ENCODE measurements around the gene C16orf86.

The C16orf86 gene

GRCh38 chr16:67651039-67651438 is 15.6 kb upstream of the C16orf86 start (continued):
- no peak for TF ChIP-seq ZNF8 (CRISPR knock-in tag; IDR thresholded peaks at IDR 0.05)
- TF ChIP-seq TCF4 (CRISPR knock-in tag; IDR thresholded peaks at IDR 0.05; ENCODE audit: borderline replicate concordance): no peak

- ATAC-seq: no peak
- no peak for TF ChIP-seq CSDC2 (CRISPR knock-in tag; IDR thresholded peaks at IDR 0.05)
- TF ChIP-seq PPARA (CRISPR knock-in tag; IDR thresholded peaks at IDR 0.05; ENCODE audit: borderline replicate concordance): no peak
- no peak for TF ChIP-seq BACH2 (CRISPR knock-in tag; IDR thresholded peaks at IDR 0.05; ENCODE audit: borderline replicate concordance)
- no peak for TF ChIP-seq CREB5 (CRISPR knock-in tag; IDR thresholded peaks at IDR 0.05; ENCODE audit: low read depth)
- TF ChIP-seq ISL1 (CRISPR knock-in tag; IDR thresholded peaks at IDR 0.05): no peak
- TF ChIP-seq ZFP3 (CRISPR knock-in tag; IDR thresholded peaks at IDR 0.05): no peak
- no peak for TF ChIP-seq CSRNP3 (CRISPR knock-in tag; IDR thresholded peaks at IDR 0.05)
- no peak for TF ChIP-seq ZFP30 (CRISPR knock-in tag; IDR thresholded peaks at IDR 0.05)
- TF ChIP-seq POU6F1 (CRISPR knock-in tag; IDR thresholded peaks at IDR 0.05; ENCODE audit: borderline replicate concordance, low read depth): no peak
- no peak for TF ChIP-seq GLIS3 (CRISPR knock-in tag; IDR thresholded peaks at IDR 0.05)
- TF ChIP-seq TOX (CRISPR knock-in tag; IDR thresholded peaks at IDR 0.05; ENCODE audit: borderline replicate concordance): no peak
- TF ChIP-seq RARB (CRISPR knock-in tag; IDR thresholded peaks at IDR 0.05): no peak
- TF ChIP-seq ARNTL (CRISPR knock-in tag; IDR thresholded peaks at IDR 0.05; ENCODE audit: borderline replicate concordance, low read depth): no peak
- no peak for TF ChIP-seq TCF4 (CRISPR knock-in tag; IDR thresholded peaks at IDR 0.05; ENCODE audit: borderline replicate concordance)
- no peak for TF ChIP-seq SNAI2 (CRISPR knock-in tag; IDR thresholded peaks at IDR 0.05)
- no peak for TF ChIP-seq ZC3H10 (CRISPR knock-in tag; IDR thresholded peaks at IDR 0.05)
These were observed 14.8 kb upstream of the C16orf86 start for GRCh38 chr16:67651847-67652246.

- ATAC-seq: peak; percentile 7
These were observed 14.0 kb upstream of the C16orf86 start for GRCh38 chr16:67652578-67653127.

GRCh38 chr16:67653128-67653788 is 13.4 kb upstream of the C16orf86 start:
- peak; percentile 53 for ATAC-seq
- TF ChIP-seq CSDC2 (CRISPR knock-in tag; IDR thresholded peaks at IDR 0.05): no peak
- no peak for TF ChIP-seq TOX (CRISPR knock-in tag; IDR thresholded peaks at IDR 0.05; ENCODE audit: borderline replicate concordance)

More at GRCh38 chr16:67652578-67653127, 14.0 kb upstream of the C16orf86 start:
- TF ChIP-seq TCF4 (CRISPR knock-in tag; IDR thresholded peaks at IDR 0.05; ENCODE audit: borderline replicate concordance) (no peak), CREB5 (CRISPR knock-in tag; IDR thresholded peaks at IDR 0.05; ENCODE audit: low read depth) (no peak), ESRRG (CRISPR knock-in tag; IDR thresholded peaks at IDR 0.05) (no peak), ZNF70 (CRISPR knock-in tag; IDR thresholded peaks at IDR 0.05) (no peak), GLIS3 (CRISPR knock-in tag; IDR thresholded peaks at IDR 0.05) (no peak), ISL1 (CRISPR knock-in tag; IDR thresholded peaks at IDR 0.05) (no peak), OSR1 (CRISPR knock-in tag; IDR thresholded peaks at IDR 0.05) (no peak)

- ATAC-seq: peak; percentile 61
- peak; percentile 60; the same call in 1 of the 2 replicates for TF ChIP-seq ZFP3 (CRISPR knock-in tag; IDR thresholded peaks at IDR 0.05)
- no peak for TF ChIP-seq TCF4 (CRISPR knock-in tag; IDR thresholded peaks at IDR 0.05; ENCODE audit: borderline replicate concordance)
These were observed 12.7 kb upstream of the C16orf86 start for GRCh38 chr16:67653789-67654402.

Data from SK-N-SH treated with all-trans-retinoic acid at 6 μM for 48 hours (cell line).